Heart left ventricle (tissue), 13 donors: ENCODE data around the gene LKAAEAR1.

Source experiments
- POLR2A ChIP-seq, 2 donors: fragments of 450-650 bp; IDR thresholded peaks; one replicate each; pipeline ENCODE4 v1.6.1; 2017; ENCODE audit warnings: antibody characterized with exemption in 2 of 2, mild to moderate bottlenecking in 2 of 2, moderate library complexity in 2 of 2
- TF ChIP-seq, protein P1 (sequence below), 12 donors: fragments of 200-600 bp; sonication (generic) in 4 of 12; IDR thresholded peaks; one replicate each; pipeline versions ENCODE4 v1.5.0 to v1.8.0; 2018 to 2022; ENCODE audit warnings: antibody characterized with exemption in 12 of 12, mild to moderate bottlenecking in 5 of 12
- donor health status: ischemic (EF 13 %, LVEDD 7.1; RV severe dilation, severe dysfunction).
- donor health status: DM: no; HTN: yes; CAD: no.
- donor health status: DM: no; HTN: no; CAD: no.
- donor health status: ischemic (EF 25% LVEDD 6.9; RV normal size, moderate dysfunction).
- donor health status: ischemic (EF 25% LVEDD 5.7; RV mildly dilated, moderate dysfunction).
- donor health status: ischemic (EF 35%, LVEDD 5.7; RV mildly dilated, moderate dysfunction).
- donor health status: nonischemic (EF 11% LVEDD 7.7; RV severe dilation, severe dysfunction).
- donor health status: DM: yes; HTN: yes; CAD: no.
- donor health status: PGD.
- donor health status: ischemic (EF 29% LVEDD 5.4; RV normal size, mild dysfunction).
- donor health status: nonischemic (EF 23%, LVEDD 6.1; RV moderate dilation, normal function).

DNA sequence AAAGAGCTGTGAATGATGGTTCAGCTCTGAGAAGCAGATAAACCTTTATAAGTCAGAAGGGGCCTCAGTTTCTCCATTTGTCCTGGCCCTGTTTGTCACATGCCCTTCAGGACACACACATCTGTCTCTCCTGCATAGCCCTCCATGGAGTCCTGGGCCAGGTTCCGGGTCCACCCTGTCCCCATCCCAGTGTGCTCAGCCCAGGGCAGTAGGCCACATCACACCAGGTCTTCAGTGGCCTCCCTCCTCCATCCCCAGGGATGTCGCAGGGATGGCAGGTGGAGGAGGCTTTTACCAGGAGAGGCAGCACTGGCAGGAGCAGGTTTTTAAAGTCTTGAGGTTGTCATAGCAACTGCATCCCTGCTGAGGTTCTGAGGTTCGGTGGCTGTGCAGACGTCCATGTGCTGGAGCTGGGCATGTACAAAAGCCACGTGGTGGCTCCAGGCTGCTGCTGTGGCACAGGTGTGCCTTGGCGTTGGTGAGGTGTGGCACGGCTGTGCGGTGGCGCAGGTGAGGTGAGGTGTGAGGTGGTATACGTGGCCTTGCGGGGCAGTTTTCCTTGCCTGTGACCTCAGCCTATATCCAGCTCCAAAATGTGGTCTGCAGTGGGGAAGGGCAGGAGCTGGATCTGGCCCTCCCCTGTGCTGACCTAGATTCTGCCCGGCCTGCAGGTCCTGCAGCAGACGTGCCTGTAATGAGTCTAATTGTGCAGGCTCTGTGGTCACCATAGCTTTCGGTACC is 31.1 kb upstream of the LKAAEAR1 start:
- TF ChIP-seq, protein P1, sequence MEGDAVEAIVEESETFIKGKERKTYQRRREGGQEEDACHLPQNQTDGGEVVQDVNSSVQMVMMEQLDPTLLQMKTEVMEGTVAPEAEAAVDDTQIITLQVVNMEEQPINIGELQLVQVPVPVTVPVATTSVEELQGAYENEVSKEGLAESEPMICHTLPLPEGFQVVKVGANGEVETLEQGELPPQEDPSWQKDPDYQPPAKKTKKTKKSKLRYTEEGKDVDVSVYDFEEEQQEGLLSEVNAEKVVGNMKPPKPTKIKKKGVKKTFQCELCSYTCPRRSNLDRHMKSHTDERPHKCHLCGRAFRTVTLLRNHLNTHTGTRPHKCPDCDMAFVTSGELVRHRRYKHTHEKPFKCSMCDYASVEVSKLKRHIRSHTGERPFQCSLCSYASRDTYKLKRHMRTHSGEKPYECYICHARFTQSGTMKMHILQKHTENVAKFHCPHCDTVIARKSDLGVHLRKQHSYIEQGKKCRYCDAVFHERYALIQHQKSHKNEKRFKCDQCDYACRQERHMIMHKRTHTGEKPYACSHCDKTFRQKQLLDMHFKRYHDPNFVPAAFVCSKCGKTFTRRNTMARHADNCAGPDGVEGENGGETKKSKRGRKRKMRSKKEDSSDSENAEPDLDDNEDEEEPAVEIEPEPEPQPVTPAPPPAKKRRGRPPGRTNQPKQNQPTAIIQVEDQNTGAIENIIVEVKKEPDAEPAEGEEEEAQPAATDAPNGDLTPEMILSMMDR (IDR thresholded peaks at IDR 0.05) = no peak
- no peak for TF ChIP-seq POLR2A (IDR thresholded peaks at IDR 0.05)
